T-helper 17 cell (primary cell): ENCODE measurements around the gene ALPK3. TPM values are rescaled to one million over a fixed set of nuclear protein-coding genes. Genes with fewer than 3 reads are reported as not detected.

Source experiments
- ATAC-seq: fragments of 150-1000 bp; cut with Tn5 transposase; 2 replicates; pipeline ENCODE4 v1.10.0; 2021; ENCODE audit warnings: mild to moderate bottlenecking, moderate library complexity
- DNase-seq, 3 donors: peaks; one replicate each; pipeline versions ENCODE4 v3.0.0 to v3.0.0-alpha.2; 2020 to 2021
- H3K9me3 ChIP-seq: one replicate; pipeline ENCODE4 v1.7.0; 2013; ENCODE audit warnings: low read length, mild to moderate bottlenecking; ENCODE audit not compliant: control insufficient read depth, poor library complexity, severe bottlenecking
- H3K27ac Mint-ChIP-seq: one replicate; pipeline ENCODE4 v1.8.0; 2022; ENCODE audit warnings: mild to moderate bottlenecking, moderate library complexity, mixed read lengths
- H3K27me3 Mint-ChIP-seq: one replicate; pipeline ENCODE4 v1.8.0; 2022; ENCODE audit warnings: mixed read lengths
- H3K36me3 Mint-ChIP-seq: one replicate; pipeline ENCODE4 v1.8.0; 2022; ENCODE audit warnings: low read depth, mixed read lengths
- H3K4me1 Mint-ChIP-seq: one replicate; pipeline ENCODE4 v1.8.0; 2022; ENCODE audit warnings: mild to moderate bottlenecking, mixed read lengths
- H3K4me3 Mint-ChIP-seq: one replicate; pipeline ENCODE4 v1.8.0; 2022; ENCODE audit warnings: mild to moderate bottlenecking, moderate library complexity, mixed read lengths
- total RNA-seq, 4 donors: library from RNA in 2 of 4; stranded (reverse) in 2 of 4; gene quantifications; one replicate each; pipeline ENCODE4 v1.2.3 and lab custom pipeline; 2022 to 2026

Gene ALPK3
- total RNA-seq, 2 donors from 2014 or later = 0.15 to 0.78 TPM

DNA sequence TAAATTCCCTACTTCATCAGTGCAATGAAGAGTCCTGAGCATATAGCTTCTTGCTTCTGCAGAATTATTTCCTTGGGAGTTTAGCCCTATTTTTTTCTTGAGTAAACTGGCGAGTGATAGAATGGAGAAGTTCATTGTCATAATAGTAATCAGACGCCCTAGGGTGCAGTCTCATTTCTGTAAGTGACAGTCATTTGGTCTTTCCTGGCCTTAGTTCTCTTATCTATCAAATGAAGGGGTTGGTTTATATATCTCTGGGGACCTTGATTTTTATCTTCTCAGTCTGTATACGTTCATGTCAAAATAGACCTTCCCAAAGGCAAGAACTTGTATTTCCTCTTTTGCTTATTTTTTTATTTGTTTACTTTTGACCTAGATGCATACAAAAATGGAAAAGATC, 9.9 kb upstream of the ALPK3 start:
- H3K36me3 Mint-ChIP-seq = peaks cover 8% of the 10 kb centered on the region
- no peak overlapping the region for H3K27ac Mint-ChIP-seq
- H3K4me3 Mint-ChIP-seq = no peak overlapping the region
- no peaks in the 10 kb centered on the region for H3K9me3 ChIP-seq
- peaks cover 3% of the 10 kb centered on the region for H3K4me1 Mint-ChIP-seq
- H3K27me3 Mint-ChIP-seq = no peaks in the 10 kb centered on the region
- ATAC-seq (no peak), DNase-seq (no peak)

GRCh38 chr15:84810073-84810840, 6.9 kb upstream of the ALPK3 start:
- Mint-ChIP-seq H3K36me3 (peaks cover 3% of the 10 kb centered on the region), H3K27ac (no peak overlapping the region), H3K4me1 (peaks cover 3% of the 10 kb centered on the region), H3K4me3 (no peak overlapping the region), H3K27me3 (peaks cover 10% of the 10 kb centered on the region)
- ATAC-seq (no peak), DNase-seq (no peak)
- no peaks in the 10 kb centered on the region for H3K9me3 ChIP-seq

DNA sequence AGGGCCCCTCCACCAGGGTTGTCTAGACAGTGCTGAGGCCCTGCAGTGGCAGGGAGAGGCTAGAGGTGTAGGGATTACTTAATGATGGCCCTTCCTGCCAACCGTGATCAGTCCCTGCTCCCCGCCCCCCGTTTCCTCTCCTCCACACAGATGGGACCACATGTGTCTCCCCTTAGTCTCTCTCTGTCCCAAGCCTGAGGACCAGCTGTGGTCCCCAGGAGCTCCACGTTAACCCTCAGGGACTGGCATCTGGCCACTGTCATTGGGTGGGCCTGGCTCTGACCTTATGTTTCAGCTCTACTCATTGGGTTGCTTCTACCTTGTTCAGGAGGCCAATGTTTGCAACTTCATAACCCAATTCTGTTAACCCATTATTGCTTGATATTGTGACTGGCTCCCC, 6.0 kb upstream of the ALPK3 start:
- DNase-seq = no peak
- Mint-ChIP-seq H3K27ac (no peak overlapping the region), H3K4me1 (peaks cover 3% of the 10 kb centered on the region), H3K4me3 (no peak overlapping the region), H3K27me3 (peaks cover 19% of the 10 kb centered on the region), H3K36me3 (peaks cover 3% of the 10 kb centered on the region)
- H3K9me3 ChIP-seq = no peaks in the 10 kb centered on the region
- ATAC-seq = no peak

- Mint-ChIP-seq H3K4me3 (peak overlapping the region; percentile 22), H3K36me3 (peaks cover 3% of the 10 kb centered on the region), H3K27ac (no peak overlapping the region), H3K27me3 (peaks cover 21% of the 10 kb centered on the region), H3K4me1 (peaks cover 7% of the 10 kb centered on the region)
- ATAC-seq = no peak
- no peak for DNase-seq
- no peaks in the 10 kb centered on the region for H3K9me3 ChIP-seq
Observed at GRCh38 chr15:84811828-84812227, 5.3 kb upstream of the ALPK3 start.

DNA sequence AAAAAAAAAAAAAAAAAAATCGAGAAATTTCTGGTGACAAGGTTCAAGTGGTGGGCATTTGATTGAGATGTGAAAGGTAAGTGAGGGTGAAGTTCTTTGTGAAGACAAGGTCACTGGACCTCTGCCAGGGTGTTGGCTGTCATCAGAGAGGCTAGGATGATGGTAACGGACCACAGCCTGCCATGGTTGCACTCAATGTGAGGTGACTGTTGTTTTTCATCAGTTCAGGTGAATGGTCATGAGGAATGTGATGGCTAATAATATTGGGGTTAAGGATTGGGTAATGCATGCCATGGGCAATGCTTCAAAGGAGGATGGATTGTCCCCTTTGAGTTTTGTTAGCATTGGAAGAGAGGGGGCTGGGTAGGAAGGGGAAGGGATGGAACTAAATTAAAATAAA, 4.3 kb upstream of the ALPK3 start:
- no peaks in the 10 kb centered on the region for H3K9me3 ChIP-seq
- no peak overlapping the region for H3K27ac Mint-ChIP-seq
- no peak overlapping the region for H3K4me3 Mint-ChIP-seq
- no peak for ATAC-seq
- DNase-seq = no peak
- H3K27me3 Mint-ChIP-seq = peaks cover 21% of the 10 kb centered on the region
- H3K4me1 Mint-ChIP-seq = peaks cover 7% of the 10 kb centered on the region
- peaks cover 3% of the 10 kb centered on the region for H3K36me3 Mint-ChIP-seq

GRCh38 chr15:84813435-84813834, 3.7 kb upstream of the ALPK3 start:
- Mint-ChIP-seq H3K4me1 (peaks cover 11% of the 10 kb centered on the region), H3K27me3 (peaks cover 21% of the 10 kb centered on the region), H3K36me3 (peaks cover 3% of the 10 kb centered on the region), H3K4me3 (no peak overlapping the region), H3K27ac (no peak overlapping the region)
- H3K9me3 ChIP-seq = no peaks in the 10 kb centered on the region
- DNase-seq = no peak
- no peak for ATAC-seq

GRCh38 chr15:84813931-84814330, 3.2 kb upstream of the ALPK3 start:
- peaks cover 3% of the 10 kb centered on the region for H3K36me3 Mint-ChIP-seq
- peaks cover 21% of the 10 kb centered on the region for H3K27me3 Mint-ChIP-seq
- peaks cover 12% of the 10 kb centered on the region for H3K4me1 Mint-ChIP-seq
- H3K27ac Mint-ChIP-seq = no peak overlapping the region
- no peak for ATAC-seq
- no peaks in the 10 kb centered on the region for H3K9me3 ChIP-seq
- no peak overlapping the region for H3K4me3 Mint-ChIP-seq
- DNase-seq = no peak

DNA sequence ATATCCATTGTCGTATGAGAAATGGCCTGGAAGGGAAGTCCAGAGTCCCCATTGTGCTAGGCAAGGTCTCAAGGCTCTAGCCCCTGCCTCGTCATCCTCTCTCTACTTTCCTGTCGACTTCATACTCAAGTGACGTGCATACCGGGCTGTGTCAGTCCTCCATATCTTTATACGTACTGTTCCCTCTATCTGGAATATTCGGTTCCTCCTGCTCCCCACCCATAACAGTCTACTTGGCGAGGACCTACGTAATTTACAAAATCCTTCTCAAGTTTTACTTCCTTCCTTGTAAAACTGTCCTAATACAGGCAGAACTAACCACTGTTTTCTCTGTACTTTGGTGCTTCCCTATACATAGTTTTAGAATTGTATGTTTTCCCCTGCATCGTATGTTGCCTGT, 2.2 kb upstream of the ALPK3 start:
- no peak for DNase-seq
- H3K4me1 Mint-ChIP-seq = peaks cover 14% of the 10 kb centered on the region
- ATAC-seq = no peak
- peaks cover 21% of the 10 kb centered on the region for H3K27me3 Mint-ChIP-seq
- H3K36me3 Mint-ChIP-seq = no peaks in the 10 kb centered on the region
- no peaks in the 10 kb centered on the region for H3K9me3 ChIP-seq
- no peak overlapping the region for H3K4me3 Mint-ChIP-seq
- H3K27ac Mint-ChIP-seq = no peak overlapping the region

- Mint-ChIP-seq H3K36me3 (no peaks in the 10 kb centered on the region), H3K27me3 (peaks cover 21% of the 10 kb centered on the region), H3K27ac (no peak overlapping the region), H3K4me1 (peaks cover 13% of the 10 kb centered on the region), H3K4me3 (no peak overlapping the region)
- ATAC-seq (no peak), DNase-seq (no peak)
- H3K9me3 ChIP-seq = no peaks in the 10 kb centered on the region
Observed at GRCh38 chr15:84817466-84818081, 418 bp downstream of the ALPK3 start.

DNA sequence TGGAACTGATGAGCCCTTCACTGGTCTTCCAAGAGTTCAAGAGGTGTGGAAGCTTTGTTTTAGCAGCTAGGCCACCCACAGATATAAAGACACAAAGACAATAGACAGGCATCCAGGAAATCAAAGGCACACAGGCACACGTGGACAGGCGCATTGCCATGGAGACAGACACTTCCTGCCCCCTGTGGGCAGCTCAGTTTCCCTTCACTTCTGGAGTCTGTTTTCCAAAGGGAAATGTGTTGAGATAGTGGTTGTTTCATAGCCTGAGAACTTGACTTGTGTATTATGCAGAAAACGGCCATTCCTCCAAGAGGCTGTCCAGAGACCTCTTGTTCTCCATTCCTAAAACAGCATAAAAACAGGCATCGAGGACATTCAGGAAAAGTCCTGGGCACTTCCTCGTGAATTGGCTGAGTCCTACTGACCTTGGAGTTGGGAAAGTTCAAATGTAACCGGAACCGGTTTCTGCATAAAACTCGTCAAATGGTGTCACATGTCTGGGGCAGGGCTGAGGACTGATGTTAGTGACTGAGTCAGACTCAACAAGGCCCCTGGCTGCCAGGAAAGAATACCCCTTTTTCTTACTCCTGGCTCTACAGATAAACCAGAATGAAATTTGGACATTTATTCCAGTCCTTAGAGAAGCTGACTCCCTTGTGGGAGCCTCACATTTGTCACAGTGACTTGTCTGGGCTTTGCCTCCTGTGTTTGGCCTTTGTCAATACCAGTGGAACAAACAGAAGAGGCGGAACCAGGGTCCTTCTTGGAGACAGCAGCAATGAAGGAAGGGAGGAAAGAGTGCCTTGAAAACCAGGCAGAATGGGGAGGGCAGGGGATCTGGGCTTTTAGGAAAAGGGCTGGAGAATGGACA, 1.3 kb downstream of the ALPK3 start:
- peaks cover 21% of the 10 kb centered on the region for H3K27me3 Mint-ChIP-seq
- ATAC-seq (no peak), DNase-seq (no peak)
- peaks cover 13% of the 10 kb centered on the region for H3K4me1 Mint-ChIP-seq
- H3K4me3 Mint-ChIP-seq = no peak overlapping the region
- H3K36me3 Mint-ChIP-seq = no peaks in the 10 kb centered on the region
- H3K9me3 ChIP-seq = no peaks in the 10 kb centered on the region
- peak overlapping the region; percentile 67 for H3K27ac Mint-ChIP-seq

- no peak for ATAC-seq
- Mint-ChIP-seq H3K4me3 (no peak overlapping the region), H3K36me3 (no peaks in the 10 kb centered on the region), H3K27ac (peak overlapping the region; percentile 67), H3K4me1 (peaks cover 13% of the 10 kb centered on the region), H3K27me3 (peaks cover 18% of the 10 kb centered on the region)
- H3K9me3 ChIP-seq = no peaks in the 10 kb centered on the region
- no peak for DNase-seq
Observed at GRCh38 chr15:84819291-84819768, 2.2 kb downstream of the ALPK3 start.

DNA sequence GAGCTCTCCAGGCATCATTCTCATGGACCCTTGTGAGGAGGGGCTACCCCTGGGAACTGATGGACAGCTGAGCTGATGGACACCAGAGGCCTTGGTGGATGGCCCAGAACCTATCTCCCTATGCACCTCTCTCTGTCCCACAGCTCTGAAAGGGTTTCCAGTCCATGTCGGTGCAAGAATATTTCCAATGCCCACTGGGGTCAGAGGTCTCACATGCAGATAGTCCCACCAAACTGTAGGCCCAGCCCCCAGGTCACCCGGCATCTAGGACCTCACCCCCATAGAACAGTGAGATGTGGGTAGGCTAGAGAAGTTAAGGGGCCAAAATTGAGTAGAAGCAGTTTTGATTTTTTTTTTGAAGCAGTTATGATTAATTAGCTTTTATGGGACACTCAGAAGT, 2.6 kb downstream of the ALPK3 start:
- Mint-ChIP-seq H3K27ac (peak overlapping the region; percentile 67), H3K36me3 (no peaks in the 10 kb centered on the region), H3K4me1 (peaks cover 13% of the 10 kb centered on the region), H3K27me3 (peaks cover 15% of the 10 kb centered on the region), H3K4me3 (no peak overlapping the region)
- ATAC-seq = no peak
- H3K9me3 ChIP-seq = no peaks in the 10 kb centered on the region
- no peak for DNase-seq

DNA sequence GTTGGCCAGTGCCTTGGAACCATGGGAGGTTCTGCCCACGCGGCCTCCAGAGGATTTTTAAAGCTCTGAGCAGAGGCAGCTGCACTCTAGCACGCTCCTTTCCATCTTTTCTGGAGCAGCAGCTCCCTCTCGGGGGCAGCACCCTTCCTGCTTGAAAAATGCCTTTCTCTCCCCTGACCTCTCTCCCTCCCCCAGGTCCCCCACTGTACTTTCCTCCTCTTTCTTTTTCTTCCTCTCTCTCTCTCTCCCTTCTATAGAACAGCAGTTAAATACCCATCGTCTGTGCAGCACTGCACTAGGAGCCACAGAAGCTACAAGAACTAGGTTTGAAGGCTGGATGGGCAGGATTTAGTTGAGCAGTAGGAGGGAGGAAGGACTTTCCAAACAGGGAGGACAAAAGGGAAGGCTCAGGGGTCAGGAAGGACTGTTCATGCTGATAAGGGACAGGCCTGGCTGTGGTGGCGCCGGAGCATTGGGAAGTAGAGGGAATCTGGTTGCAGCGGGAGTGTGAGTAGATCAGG, 4.4 kb downstream of the ALPK3 start:
- Mint-ChIP-seq H3K36me3 (no peaks in the 10 kb centered on the region), H3K27ac (no peak overlapping the region), H3K4me3 (no peak overlapping the region), H3K27me3 (no peaks in the 10 kb centered on the region), H3K4me1 (peaks cover 11% of the 10 kb centered on the region)
- no peaks in the 10 kb centered on the region for H3K9me3 ChIP-seq
- DNase-seq = no peak
- ATAC-seq = no peak
